Hematopoietic multipotent progenitor cell treated with erythropoietin and hydrocortisone succinate and interleukin-3 and kit ligand, for 4 days (in vitro differentiated cells): ENCODE measurements around the gene EPM2AIP1.
"Not testable (repeated sequence)": the region's sequence is repeated elsewhere in the genome, so short reads cannot be mapped to it uniquely, and the experiment has no call there.

ENCODE experiments used
- DNase-seq: peaks from one replicate; pipeline ENCODE4 v3.0.0-alpha.2; 2015

EPM2AIP1 gene

DNA sequence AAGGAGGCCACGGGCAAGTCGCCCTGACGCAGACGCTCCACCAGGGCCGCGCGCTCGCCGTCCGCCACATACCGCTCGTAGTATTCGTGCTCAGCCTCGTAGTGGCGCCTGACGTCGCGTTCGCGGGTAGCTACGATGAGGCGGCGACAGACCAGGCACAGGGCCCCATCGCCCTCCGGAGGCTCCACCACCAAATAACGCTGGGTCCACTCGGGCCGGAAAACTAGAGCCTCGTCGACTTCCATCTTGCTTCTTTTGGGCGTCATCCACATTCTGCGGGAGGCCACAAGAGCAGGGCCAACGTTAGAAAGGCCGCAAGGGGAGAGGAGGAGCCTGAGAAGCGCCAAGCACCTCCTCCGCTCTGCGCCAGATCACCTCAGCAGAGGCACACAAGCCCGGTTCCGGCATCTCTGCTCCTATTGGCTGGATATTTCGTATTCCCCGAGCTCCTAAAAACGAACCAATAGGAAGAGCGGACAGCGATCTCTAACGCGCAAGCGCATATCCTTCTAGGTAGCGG is at the start of gene EPM2AIP1:
Gene EPM2AIP1, minus strand, starts transcription at position 326 of the 520 bp plus-strand sequence. Its CDS starts 54 bp downstream, at position 272.
- peak; percentile 100 for DNase-seq

DNA sequence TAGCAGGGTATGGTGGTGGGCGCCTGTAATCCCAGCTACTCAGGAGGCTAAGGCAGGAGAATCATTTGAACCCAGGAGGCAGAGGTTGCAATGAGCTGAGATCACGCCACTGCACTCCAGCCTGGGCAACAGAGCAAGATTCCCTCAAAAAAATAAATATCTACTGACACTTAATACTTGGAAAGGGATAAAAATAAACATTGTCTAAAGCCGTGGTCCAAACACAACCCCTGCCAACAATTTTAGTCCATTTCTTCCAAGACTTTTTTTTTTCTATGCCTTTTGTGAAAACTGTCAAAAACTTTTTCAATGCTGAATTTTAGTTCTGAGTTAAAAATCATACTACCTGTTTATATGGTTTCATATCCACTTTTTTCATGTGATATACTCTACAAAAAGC is 49.8 kb upstream of the EPM2AIP1 start:
- not testable (repeated sequence) for DNase-seq

DNA sequence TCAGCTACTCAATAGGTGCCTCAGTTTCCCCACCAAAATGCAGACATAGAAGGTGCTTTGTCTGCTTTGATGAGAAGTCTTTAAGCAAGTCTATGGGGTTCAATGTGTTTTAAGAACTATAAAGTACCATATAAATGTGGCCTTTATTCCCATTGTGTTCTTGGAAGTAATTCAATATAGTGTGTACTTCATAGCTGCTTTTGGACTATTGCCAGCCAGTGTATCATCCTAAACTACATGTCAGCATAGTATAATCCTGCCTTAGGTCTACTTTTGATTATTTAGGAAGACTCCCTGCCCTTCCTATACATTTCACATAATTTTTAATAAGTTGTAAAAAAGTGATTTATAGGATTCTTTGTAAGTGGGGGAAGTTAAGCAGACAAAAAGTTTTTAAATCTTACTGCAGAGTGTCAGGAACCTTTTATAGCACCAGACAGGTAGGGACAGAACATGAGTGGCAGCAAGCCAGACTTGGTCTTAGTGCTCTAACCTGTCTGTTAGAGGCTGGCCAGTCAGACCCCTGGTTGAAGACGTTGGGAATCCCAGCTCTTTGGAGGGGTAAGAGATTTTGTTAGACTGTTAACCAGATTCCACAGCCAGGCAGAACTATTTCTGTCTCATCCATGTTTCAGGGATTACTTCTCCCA is 48.7 kb upstream of the EPM2AIP1 start:
- DNase-seq = no peak

DNA sequence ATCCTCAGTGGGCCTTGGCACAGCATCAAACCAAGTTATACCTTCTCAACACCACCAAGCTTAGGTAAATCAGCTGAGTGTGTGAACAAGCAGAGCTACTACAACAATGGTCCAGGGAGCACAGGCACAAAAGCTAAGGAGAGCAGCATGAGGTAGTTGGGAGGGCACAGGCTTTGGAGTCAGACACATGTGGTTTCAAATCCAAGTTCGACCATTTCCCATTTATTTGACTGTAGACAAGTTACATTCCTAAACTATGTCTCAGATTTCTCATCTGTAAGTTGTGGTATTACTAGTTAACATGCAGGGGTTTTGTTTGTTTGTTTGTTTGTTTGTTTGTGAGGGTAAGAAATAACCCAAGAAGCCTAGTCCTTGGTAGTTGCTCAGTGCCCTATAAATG is 47.3 kb upstream of the EPM2AIP1 start:
- DNase-seq = no peak

DNA sequence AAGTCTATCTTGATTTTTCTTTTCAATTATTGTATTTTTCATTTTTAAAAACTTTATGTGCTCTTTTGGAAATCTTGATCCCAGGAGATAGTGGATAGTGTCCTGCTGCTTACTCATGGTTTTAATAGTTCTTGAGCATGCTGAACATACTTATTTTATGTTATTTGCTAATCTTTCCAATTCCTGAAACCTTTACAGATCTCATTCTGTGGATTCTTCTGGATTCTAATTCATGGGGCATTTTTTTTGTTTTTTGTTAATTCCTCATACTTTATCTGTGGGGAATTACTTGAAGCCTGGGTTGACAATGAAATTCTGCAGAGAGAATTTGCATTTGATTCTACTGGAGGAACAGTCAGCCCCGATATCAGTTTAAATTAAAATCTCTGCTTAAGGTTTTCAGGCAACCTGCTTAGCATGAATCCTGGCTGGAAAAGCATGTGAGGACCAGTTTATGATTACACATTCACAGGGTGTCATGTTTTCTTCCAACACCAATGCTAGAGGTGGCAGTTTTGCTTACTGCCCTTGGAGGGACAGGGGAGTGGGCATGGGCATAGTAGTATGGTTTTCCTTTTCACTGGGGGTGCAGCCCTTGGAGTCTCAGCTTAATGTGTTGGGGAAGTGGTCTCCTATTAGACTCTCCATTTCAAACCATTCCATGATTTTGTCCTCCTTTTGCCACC is 46.4 kb upstream of the EPM2AIP1 start:
- DNase-seq = no peak

DNA sequence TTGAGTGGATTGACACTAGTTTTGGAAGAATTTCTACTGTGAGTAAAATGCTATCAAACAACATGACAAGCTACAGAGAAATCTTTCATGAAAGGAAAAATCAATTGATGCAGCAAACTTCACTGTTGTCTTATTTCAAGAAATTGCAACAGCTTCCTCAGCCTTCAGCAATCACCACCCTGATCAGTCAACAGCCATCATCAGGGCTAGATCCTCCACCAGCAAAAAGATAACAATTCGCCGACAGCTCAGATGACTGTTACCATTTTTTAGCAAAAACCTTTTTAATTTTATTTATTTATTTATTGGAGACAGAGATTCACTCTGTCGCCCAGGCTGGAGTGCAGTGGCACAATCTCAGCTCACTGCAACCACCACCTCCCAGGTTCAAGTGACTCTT is 44.4 kb upstream of the EPM2AIP1 start:
- no peak for DNase-seq

DNA sequence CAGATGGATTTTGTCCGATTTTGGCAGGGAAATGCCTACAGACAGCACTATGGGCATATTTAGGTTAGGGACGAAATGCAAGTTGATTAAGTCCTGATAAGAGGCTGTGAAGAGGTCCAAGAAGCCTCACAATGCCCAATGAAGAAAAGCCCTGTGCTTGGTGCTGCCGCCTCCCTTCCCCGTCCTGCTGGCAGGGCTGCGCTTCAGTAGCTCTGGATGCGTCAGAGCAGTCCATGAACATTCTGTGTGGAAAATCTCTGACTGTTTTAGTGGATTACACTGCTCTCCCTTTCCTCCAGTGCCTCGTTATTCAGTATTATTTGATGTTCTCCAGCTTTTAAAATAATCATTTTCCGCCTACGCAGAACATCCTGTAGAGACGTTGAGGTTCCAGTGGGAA is 40.0 kb upstream of the EPM2AIP1 start:
- DNase-seq = no peak

DNA sequence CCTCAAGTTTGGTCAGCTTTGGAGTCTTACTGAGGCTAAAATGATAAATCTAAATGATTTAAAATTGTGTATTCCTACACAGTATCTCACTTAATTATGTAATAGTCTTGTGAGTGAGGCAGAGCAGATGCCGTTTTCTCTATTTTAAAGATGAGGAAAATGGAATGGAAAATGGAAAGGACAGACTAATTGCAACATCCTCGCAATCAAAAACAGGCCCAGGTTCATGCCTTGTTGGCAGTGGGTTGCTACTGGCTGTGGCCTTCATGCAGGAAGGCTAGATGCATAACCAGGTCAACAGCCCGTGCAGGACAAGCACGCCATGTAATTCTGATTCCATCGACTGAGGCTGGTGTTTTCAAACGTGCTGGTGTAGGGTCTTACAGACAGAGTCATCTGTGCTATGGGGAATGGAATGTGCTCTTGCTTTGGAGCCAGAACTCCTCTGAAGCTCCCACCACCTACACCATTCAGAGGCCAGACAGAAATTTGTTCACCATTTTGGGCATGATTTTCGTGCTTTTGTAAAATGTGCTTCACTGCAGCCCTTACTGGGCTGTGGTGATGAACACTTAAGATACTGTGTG is 38.3 kb upstream of the EPM2AIP1 start:
- no peak for DNase-seq

DNA sequence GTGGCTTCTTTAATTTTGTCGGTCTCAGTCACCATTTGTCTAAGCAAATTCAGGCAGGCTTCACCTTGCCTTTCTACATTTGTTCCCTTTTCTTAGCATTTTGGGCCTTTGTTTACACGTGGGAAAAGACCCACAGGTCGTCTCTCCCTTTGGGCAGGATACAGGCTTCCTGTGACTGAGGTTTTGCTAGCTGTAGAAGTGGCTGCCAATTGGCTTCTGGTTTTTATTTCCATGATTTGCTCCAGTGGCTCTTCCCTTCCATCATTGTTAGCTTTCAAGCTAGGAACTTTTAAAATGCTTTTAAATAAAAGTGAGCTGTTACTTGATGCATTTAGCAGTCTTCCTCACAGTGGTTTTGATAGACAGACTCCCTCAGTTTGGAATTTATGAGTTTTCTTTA is 37.7 kb upstream of the EPM2AIP1 start:
- DNase-seq = no peak

DNA sequence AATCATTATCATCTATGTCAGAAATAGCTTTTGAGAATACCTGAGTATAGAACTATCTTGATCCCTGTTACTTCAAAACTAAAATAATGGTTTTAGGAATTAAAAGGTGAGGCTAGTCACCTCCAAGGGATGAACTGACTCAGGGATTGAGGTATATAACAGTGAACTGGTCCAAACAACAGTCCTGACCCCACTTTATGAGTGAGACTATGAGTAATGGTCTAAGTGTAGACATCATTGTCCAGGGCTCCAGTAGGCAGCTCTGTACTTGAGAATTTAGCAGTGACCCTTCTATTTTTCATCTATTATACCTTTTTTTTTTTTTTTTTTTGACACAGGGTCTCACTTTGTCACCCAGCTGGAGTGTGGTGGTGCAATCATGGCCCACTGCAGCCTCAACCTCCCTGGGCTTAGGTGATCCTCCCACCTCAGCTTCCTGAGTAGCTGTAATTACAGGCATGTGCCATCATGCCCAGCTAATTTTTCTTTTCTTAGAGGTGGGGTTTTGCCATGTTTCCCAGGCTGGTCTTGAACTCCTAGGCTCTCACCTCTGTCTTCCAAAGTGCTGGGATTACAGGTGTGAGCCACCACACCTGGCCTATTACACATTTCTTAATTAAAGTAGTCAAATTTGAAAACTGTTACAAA is 36.7 kb upstream of the EPM2AIP1 start:
- no peak for DNase-seq

DNA sequence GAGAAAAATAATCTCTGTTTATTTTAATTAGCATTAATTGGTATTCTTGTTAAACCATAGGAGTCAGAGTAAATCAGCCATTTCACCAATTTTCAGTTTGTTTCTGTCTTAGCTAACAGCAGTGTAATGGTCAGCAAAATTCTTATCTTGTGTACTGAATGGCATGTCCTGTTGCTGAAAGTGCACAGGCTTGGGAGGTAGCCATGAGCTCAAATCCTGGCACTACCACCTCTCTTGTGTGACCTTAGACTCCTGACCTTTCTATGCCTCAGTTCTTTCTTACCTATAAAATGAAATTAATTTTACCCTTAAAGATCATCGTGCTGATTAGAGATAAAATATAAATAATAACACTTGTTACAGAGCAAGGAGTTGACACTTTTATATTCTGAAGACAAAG is 36.2 kb upstream of the EPM2AIP1 start:
- no peak for DNase-seq

DNA sequence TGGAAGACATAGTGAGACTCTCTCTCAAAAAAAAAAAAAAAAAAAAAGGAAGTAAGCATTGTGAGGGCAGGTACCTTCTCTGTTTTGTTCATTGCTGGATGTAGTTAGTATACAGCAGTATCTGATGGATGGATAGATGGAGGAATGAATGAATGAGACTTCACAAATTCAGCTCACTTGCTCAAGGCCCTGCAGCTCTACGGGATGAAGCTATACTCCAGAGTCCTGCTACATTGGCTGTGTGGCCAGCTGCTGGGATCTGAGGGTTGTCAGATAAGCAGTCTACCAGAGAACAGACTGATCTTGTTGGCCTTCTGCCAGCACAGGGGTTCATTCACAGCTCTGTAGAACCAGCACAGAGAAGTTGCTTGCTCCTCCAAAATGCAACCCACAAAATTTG is 35.4 kb upstream of the EPM2AIP1 start:
- peak; percentile 94 for DNase-seq

DNA sequence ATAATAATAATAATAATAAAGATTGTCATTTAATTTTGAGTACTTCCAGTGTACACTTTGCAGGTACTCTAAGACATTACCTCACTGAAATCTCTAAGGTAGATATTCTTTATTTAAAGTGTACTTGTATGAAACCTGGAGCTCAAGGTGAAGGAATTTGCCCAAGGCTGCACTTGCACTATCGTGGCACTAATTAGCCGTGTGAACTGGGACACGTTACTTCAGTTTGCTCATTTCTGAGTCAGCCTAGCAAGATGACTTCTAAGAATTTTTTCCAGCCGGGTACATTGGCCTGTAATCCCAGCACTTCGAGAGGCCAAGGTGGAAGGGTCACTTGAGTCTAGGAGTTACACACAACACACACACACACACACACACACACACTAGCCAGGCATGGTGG is 33.9 kb upstream of the EPM2AIP1 start:
- no peak for DNase-seq

DNA sequence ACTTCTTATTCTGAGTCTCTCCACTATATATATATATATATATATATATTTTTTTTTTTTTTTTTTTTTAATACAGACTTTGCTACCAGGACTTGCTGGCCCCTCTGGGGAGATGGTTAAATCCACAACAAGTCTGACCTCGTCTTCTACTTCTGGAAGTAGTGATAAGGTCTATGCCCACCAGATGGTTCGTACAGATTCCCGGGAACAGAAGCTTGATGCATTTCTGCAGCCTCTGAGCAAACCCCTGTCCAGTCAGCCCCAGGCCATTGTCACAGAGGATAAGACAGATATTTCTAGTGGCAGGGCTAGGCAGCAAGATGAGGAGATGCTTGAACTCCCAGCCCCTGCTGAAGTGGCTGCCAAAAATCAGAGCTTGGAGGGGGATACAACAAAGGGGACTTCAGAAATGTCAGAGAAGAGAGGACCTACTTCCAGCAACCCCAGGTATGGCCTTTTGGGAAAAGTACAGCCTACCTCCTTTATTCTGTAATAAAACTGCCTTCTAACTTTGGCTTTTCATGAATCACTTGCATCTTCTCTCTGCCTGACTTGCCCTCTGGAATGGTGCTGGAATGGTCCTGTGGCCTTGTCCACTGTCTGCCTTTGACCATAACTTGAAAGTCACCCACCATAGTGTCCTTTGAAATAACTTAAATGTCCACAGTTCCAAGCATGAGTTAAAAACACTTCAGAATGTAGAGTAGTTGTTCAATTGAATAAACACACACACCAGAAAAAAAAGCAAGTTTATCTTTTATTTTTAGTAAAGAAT is 32.8 kb upstream of the EPM2AIP1 start:
- peak; percentile 68 for DNase-seq

DNA sequence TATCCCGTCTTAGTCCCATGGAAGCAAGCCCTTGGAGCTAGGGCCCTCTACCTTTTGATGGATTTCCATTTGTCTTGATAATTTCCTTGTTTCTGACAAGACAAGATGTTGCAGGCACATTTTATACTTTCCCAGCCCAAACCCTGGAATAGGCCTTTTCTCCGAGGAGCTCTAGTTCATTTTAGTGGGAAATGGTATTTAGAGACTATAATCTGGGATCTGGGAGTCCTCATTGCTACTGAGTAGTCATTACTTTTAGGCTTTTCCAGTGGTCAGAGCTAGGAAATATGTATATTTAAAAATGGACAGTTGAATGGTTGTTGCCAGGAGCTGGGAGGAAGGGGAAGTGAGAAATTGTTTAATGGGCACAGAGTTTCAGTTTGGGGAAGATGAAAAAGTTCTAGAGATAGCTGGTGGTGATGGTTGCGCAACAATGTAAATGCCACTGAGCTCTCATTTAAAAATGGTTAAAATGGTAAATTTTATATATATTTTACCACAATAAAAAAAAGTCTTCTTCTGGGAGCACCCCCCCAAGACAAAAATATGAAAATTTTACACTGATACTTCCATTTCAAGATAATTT is 32.0 kb upstream of the EPM2AIP1 start:
- DNase-seq = peak; percentile 82

DNA sequence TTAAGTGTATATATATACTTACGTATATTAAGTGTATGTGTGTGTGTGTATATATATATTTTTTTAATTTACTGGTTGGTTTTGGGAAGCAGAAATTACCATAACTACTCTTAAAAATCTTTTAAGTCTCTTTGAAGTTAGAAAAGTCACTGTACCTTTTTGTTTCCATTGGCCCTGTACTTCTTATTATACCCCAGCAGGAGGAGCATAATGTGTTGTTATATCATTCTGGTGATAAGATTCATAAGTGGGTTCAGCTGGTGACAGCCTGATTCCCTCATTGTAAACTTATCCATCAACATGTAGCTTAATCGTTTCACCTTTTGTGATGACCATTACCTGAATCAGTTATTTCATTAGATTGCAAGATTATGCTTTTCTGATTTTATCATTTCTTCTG is 31.2 kb upstream of the EPM2AIP1 start:
- DNase-seq = peak; percentile 77

DNA sequence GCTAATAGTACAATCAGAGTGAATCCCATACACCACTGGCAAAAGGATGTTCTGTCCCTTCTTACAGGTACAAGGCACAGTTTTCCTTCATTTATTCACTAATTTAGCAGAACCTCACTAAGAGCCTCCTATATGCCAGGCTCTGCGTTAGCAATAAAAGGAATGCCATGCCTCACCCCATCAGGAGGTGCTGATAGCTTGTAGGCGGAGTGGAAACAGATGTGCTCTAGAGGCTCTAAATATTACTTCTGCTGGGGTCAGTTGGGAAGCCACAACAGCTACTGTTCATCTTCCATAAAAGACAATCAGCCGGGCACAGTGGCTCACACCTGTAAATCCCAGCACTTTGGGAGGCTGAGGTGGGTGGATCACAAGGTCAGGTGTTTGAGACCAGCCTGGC is 24.8 kb upstream of the EPM2AIP1 start:
- no peak for DNase-seq

DNA sequence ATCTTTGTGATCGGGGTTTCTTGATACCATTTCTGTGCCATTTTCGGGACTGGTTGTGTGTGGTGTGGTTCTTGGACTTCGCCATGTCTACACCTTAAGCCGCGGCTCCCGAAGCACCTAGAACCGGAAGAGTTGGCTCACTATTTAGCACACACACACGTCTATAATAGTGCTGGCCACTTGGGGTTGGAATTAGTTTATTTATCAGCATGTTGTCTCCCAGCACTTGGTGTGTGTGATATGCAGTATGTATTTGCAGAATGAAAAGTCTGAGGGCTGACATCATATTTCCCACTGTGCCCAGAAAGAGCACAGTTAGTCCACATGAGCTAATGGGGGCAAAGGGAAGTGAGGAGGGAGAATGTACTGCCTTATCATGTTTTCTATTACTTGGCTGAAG is 24.0 kb upstream of the EPM2AIP1 start:
- no peak for DNase-seq

DNA sequence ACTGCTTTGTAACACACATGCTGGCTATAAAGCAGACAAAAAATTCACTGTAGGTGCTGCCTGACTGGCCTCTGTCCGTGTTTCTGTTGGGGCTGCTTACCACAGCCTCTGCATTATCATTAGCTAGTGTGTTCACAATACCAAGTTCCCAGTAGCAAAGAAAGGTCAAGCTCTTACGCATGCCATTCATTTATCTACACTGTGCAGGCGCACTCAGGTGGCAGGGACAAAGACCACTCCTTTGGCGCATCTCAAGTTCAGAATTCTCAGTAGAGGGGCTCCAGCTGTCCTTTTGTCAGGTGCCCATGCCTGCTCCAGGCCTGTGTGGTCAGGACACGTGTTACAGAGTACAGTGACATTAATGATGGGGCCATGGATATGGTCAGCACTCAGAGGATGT is 22.7 kb upstream of the EPM2AIP1 start:
- DNase-seq = no peak

DNA sequence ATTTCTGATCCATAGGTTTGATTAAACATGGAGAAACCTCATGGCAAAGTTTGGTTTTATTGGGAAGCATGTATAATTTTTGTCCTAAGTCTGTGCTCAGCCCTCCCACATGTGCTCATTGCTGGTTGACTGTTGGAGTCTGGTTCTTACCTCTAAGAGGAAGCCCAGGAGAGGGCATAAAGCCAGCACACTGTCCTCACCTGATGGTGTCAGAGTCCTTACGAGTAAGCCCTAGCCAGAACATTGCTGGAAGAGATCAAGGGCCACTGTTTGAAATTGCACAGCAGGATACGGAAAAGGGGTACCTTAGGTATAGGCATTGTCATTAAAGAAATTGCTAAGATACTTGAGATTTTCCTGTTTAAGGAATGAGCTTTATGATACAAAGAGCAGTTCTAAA is 21.7 kb upstream of the EPM2AIP1 start:
- no peak for DNase-seq

DNA sequence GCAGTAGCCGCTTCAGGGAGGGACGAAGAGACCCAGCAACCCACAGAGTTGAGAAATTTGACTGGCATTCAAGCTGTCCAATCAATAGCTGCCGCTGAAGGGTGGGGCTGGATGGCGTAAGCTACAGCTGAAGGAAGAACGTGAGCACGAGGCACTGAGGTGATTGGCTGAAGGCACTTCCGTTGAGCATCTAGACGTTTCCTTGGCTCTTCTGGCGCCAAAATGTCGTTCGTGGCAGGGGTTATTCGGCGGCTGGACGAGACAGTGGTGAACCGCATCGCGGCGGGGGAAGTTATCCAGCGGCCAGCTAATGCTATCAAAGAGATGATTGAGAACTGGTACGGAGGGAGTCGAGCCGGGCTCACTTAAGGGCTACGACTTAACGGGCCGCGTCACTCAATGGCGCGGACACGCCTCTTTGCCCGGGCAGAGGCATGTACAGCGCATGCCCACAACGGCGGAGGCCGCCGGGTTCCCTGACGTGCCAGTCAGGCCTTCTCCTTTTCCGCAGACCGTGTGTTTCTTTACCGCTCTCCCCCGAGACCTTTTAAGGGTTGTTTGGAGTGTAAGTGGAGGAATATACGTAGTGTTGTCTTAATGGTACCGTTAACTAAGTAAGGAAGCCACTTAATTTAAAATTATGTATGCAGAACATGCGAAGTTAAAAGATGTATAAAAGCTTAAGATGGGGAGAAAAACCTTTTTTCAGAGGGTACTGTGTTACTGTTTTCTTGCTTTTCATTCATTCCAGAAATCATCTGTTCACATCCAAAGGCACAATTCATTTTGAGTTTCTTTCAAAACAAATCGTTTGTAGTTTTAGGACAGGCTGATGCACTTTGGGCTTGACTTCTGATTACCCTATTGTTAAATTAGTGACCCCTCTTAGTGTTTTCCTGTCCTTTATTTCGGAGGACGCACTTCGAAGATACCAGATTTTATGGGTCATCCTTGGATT is 674 bp upstream of the EPM2AIP1 start, which contains the start of gene MLH1:
Gene MLH1, plus strand, starts transcription at position 193 of the 958 bp plus-strand sequence. Its CDS starts 30 bp downstream, at position 223.
- DNase-seq = peak; percentile 96
